ENCODE data around the gene NME5. TPM values are rescaled to one million over a fixed set of nuclear protein-coding genes. Genes with fewer than 3 reads are reported as not detected.
"Not testable (repeated sequence)": the region's sequence is repeated elsewhere in the genome, so short reads cannot be mapped to it uniquely, and the experiment has no call there.

Gene NME5
- total RNA-seq, 2 experiments from 2014 or later: not detected

DNA sequence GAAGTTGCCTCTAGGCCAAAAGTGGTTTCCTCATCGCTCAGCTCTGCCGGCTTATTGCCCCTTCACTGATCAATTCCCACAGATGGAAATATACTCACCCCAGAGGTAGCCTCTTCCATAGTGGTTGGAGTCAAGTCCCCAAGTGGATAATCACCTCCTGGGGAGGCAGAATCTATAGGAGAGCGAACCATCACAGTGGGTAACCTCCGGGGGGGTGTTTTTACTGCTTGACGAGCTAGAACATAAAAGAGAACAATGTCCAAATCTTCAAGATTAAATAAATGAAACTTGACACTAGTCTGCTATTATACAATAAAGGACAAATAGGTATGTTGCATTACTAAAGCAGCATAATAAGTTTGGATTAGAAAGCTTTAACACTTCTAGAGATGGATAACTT lies 29.9 kb upstream of the NME5 start:
- CTCF ChIA-PET: no interaction called here
- no peak for DNase-seq
- H3K4me3 Mint-ChIP-seq: no peak overlapping the region
- no peaks in the 10 kb centered on the region for H3K27me3 Mint-ChIP-seq
- no peak overlapping the region for H3K27ac Mint-ChIP-seq
- POLR2A ChIA-PET: no interaction called here
- H3K9me3 Mint-ChIP-seq: no peaks in the 10 kb centered on the region
- peaks cover 82% of the 10 kb centered on the region for H3K36me3 Mint-ChIP-seq
- intact Hi-C loops (cut with micrococcal nuclease): no loop called here
- H3K4me1 Mint-ChIP-seq (ENCODE audit: low read depth): no peaks in the 10 kb centered on the region

DNA sequence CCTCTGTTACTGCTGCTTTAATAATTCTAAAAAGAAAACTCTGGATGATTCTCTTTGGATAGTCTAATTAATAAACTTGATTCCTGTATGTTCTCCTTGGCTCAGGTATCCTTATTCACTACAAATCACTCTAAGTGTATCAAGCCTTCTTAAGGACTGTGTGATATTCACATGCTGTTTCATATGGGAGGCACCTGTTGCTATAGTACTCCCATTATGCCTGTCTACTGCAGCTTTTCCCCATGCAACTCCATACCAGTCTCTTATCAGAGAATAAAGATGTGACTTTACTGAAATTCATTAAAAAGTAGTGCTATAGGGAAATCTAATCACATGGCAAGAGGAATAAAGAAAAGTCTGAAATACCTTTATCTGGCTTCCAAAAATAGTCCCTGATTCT lies 24.5 kb upstream of the NME5 start:
- POLR2A ChIA-PET: no interaction called here
- peaks cover 84% of the 10 kb centered on the region for H3K36me3 Mint-ChIP-seq
- CTCF ChIA-PET: no interaction called here

DNA sequence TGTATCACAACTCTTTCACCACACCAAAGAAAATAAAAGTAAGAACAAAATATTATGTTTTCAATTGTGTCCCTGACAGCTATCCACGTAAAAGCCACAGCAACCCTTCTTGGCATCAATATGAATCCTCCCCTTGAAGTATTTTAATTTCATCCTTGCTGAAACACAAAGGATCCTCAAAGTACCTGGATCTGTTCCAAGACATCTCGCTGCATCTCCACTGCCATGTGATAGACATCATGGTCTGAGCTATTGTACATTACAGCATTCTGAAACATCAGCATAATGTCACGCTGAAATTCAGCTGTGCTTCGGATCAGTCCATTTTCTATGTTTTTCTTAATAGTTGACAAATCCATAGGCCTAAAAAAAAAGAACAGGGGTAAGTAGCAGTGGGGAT lies 21.5 kb upstream of the NME5 start:
- Mint-ChIP-seq H3K36me3 (peaks cover 74% of the 10 kb centered on the region), H3K4me3 (no peak overlapping the region), H3K4me1 (ENCODE audit: low read depth) (no peaks in the 10 kb centered on the region), H3K27ac (no peak overlapping the region), H3K27me3 (no peaks in the 10 kb centered on the region), H3K9me3 (no peaks in the 10 kb centered on the region)
- no peak for DNase-seq
- POLR2A ChIA-PET: no interaction called here
- CTCF ChIA-PET: interaction anchor here (0.6 kb wide), 1 partner anchor 27 kb away, joined by 3 read pairs; no protein-coding TSS in a partner anchor
- intact Hi-C loops (cut with micrococcal nuclease): no loop called here

More for the DNA sequence above, 24.5 kb upstream of the NME5 start:
- no peak for DNase-seq
- no peaks in the 10 kb centered on the region for H3K27me3 Mint-ChIP-seq
- H3K4me3 Mint-ChIP-seq: no peak overlapping the region
- H3K9me3 Mint-ChIP-seq: no peaks in the 10 kb centered on the region
- no peak overlapping the region for H3K27ac Mint-ChIP-seq
- intact Hi-C loops (cut with micrococcal nuclease): no loop called here
- H3K4me1 Mint-ChIP-seq (ENCODE audit: low read depth): no peaks in the 10 kb centered on the region

DNA sequence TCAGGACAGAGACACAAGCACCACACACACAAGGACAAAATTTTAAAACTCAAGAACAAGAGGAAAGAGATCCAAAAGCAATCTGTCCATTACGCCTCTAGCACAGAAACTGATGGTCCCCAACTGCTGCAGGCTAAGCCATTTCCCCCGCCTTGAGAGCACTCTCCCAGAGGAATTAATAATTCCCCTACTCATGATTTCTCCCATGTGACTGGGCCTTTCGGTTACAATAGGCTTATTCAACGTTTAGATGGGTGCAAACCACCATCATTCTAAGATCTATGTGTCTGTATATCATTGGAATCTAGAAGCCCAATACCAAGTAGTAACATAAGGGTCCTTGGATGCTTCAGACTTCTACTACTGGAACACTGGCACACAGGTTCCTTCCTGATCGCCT lies 20.4 kb upstream of the NME5 start:
- no peak overlapping the region for H3K27ac Mint-ChIP-seq
- intact Hi-C loops (cut with micrococcal nuclease): no loop called here
- no peaks in the 10 kb centered on the region for H3K9me3 Mint-ChIP-seq
- no peaks in the 10 kb centered on the region for H3K27me3 Mint-ChIP-seq
- peaks cover 65% of the 10 kb centered on the region for H3K36me3 Mint-ChIP-seq
- H3K4me1 Mint-ChIP-seq (ENCODE audit: low read depth): no peaks in the 10 kb centered on the region
- no peak overlapping the region for H3K4me3 Mint-ChIP-seq
- DNase-seq: no peak
- ChIA-PET CTCF (no interaction called here), POLR2A (no interaction called here)

DNA sequence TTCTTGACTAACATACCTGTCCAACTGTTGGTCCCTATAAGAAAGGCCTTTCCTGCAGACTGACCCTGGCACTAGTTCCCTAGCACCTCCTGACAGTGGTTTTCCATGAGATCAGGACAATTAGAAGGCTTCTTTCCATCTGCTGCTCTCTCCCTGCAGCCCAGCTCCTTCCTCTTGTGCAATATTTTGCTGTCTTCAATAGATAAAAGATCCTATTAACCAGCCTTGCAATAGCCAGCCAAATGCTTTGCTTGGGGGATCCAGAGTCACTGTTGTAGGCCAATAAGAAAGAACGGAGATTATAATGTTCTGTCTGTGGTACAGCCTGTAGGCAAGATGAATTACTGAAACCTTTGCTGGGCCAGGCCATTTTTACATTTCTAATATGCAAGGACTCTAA lies 18.4 kb upstream of the NME5 start:
- ChIA-PET POLR2A (no interaction called here), CTCF (no interaction called here)
- Mint-ChIP-seq H3K36me3 (peaks cover 46% of the 10 kb centered on the region), H3K4me1 (ENCODE audit: low read depth) (no peaks in the 10 kb centered on the region), H3K27me3 (no peaks in the 10 kb centered on the region), H3K9me3 (no peaks in the 10 kb centered on the region), H3K27ac (no peak overlapping the region), H3K4me3 (no peak overlapping the region)
- intact Hi-C loops (cut with micrococcal nuclease): no loop called here
- no peak for DNase-seq

DNA sequence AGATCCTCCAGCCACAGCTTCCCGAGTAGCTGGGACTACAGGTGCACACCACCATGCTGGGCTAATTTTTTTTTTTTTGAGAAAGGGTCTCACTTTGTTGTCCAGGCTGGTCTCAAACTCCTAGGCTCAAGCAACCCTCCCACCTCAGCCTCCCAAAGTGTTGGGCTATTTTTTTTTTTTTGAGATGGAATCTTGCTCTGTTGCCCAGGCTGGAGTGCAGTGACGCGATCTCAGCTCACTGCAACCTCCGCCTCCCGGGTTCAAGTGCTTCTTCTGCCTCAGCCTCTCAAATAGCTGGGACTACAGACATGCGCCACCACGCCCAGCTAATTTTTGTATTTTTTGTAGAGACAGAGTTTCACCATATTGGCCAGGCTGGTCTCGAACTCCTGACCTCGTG lies 16.7 kb upstream of the NME5 start:
- H3K36me3 Mint-ChIP-seq: peaks cover 38% of the 10 kb centered on the region
- H3K4me3 Mint-ChIP-seq; intact Hi-C loops (cut with micrococcal nuclease); H3K27me3 Mint-ChIP-seq; H3K9me3 Mint-ChIP-seq; H3K27ac Mint-ChIP-seq; H3K4me1 Mint-ChIP-seq (ENCODE audit: low read depth); DNase-seq: not testable (repeated sequence)
- ChIA-PET CTCF (interaction anchor here (0.7 kb wide), 1 partner anchor 59 kb away, joined by 5 read pairs; no protein-coding TSS in a partner anchor), POLR2A (interaction anchor here (0.6 kb wide), 1 partner anchor 1441 kb away, joined by 3 read pairs; no protein-coding TSS in a partner anchor)

DNA sequence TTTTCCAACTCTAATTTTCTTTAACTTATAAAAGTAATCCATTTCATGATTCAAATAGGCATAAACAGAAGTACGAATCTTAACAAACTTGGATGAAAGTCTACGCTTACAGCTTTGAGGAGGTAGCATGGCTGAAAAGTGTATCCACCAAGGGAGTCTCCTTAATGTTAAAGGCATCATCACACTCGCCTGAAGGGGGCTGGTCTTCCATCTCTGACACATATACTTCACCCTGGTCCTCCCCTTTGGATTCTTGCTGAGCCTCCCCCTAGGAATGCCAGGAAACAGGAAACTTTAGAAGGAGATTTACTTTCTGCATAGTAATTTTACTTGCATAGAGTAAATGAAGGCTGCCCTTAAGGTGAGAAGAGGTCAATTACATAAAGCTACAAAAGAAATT lies 10.3 kb upstream of the NME5 start:
- Mint-ChIP-seq H3K9me3 (no peaks in the 10 kb centered on the region), H3K27me3 (no peaks in the 10 kb centered on the region), H3K4me3 (no peak overlapping the region), H3K4me1 (ENCODE audit: low read depth) (no peaks in the 10 kb centered on the region), H3K27ac (no peak overlapping the region), H3K36me3 (no peaks in the 10 kb centered on the region)
- ChIA-PET CTCF (interaction anchor here (0.9 to 2.0 kb wide), 3 partner anchors 16 to 114 kb away, joined by 3 to 7 read pairs (median 6); no protein-coding TSS in a partner anchor), POLR2A (no interaction called here)
- intact Hi-C loops (cut with micrococcal nuclease): no loop called here
- no peak for DNase-seq

DNA sequence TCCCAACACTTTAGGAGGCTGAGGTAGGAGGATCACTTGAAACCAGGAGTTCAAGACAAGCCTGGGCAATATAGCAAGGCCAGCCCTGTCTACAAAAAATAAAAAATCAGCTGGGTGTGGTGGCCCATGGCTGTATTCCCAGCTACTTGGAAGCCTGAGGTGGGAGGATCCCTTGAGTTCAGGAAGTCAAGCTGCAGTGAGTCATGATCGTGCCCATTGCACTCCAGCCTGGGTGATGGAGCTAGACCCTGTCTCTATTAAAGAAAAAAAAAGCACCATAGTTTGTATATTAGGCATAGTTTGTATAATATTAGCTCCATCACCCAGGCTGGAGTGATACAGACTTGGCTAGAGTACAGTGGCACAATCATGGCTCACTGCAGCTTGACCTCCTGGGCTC lies 9.6 kb upstream of the NME5 start:
- DNase-seq: no peak
- Mint-ChIP-seq H3K9me3 (no peaks in the 10 kb centered on the region), H3K36me3 (no peaks in the 10 kb centered on the region), H3K27me3 (no peaks in the 10 kb centered on the region), H3K27ac (no peak overlapping the region), H3K4me1 (ENCODE audit: low read depth) (no peaks in the 10 kb centered on the region), H3K4me3 (no peak overlapping the region)
- intact Hi-C loops (cut with micrococcal nuclease): no loop called here
- ChIA-PET CTCF (interaction anchor here (0.9 to 1.6 kb wide), 2 partner anchors 72 to 113 kb away, joined by 3 to 7 read pairs; no protein-coding TSS in a partner anchor), POLR2A (no interaction called here)

DNA sequence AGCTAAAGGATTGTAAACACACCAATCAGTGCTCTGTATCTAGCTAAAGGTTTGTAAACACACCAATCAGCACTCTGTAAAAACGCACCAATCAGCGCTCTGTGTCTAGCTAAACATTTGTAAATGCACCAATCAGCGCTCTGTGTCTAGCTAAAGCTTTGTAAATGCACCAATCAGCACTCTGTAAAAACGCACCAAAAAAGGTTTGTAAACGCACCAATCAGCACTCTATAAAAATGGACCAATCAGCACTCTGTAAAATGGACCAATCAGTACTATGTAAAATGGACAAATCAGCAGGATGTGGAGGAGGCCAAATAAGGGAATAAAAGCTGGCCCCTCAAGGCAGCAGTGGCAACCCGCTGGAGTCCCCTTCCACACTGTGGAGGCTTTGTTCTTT lies 4.3 kb upstream of the NME5 start:
- H3K36me3 Mint-ChIP-seq; H3K4me1 Mint-ChIP-seq (ENCODE audit: low read depth); H3K27me3 Mint-ChIP-seq; H3K9me3 Mint-ChIP-seq; DNase-seq; POLR2A ChIA-PET; H3K4me3 Mint-ChIP-seq; H3K27ac Mint-ChIP-seq; intact Hi-C loops (cut with micrococcal nuclease): not testable (repeated sequence)
- CTCF ChIA-PET: interaction anchor here (0.9 to 1.0 kb wide), 2 partner anchors 66 to 365 kb away, joined by 3 read pairs; no protein-coding TSS in a partner anchor

DNA sequence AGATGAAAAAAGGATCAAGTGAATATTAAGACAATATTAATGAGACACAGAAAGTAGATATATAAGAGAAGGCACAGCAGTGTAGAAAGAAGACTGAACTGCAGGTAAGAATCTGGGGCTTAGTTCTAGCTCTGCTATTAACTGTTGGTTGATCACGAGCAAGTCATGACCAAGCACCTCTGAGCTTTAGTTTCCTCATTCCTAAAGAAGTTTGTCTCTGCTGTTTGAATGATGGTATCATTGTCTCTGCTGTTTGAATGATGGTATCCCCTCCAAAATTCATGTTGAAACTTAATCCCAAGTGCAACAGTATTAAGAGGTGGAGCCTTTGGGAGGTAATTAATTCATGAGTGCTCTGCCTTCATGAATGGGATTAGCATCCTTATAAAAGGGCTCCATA lies 2.5 kb upstream of the NME5 start:
- POLR2A ChIA-PET: no interaction called here
- CTCF ChIA-PET: no interaction called here
- Mint-ChIP-seq H3K36me3 (no peaks in the 10 kb centered on the region), H3K4me3 (no peak overlapping the region), H3K4me1 (ENCODE audit: low read depth) (no peaks in the 10 kb centered on the region), H3K27me3 (peaks cover 2% of the 10 kb centered on the region), H3K9me3 (no peaks in the 10 kb centered on the region), H3K27ac (no peak overlapping the region)
- DNase-seq: no peak
- intact Hi-C loops (cut with micrococcal nuclease): no loop called here

DNA sequence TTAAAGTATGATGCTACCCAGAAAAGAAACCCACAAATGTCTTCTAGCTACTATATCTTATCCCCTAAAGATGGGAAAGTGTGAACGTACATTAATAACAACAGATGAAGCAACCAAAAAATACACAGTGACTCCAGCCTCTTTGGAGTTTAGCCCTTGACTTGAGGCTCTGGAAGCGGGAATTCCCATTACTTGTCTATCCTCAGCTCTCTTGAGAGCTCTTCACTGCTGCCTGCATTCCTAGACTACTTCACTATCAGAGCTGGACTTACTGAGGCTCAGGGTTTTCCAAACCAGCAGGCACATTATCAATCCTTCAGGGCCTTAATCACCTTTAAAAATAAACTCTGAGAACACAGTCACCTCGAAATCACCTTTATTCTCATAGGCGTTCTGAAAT lies 1.0 kb upstream of the NME5 start:
- Mint-ChIP-seq H3K4me1 (ENCODE audit: low read depth) (no peaks in the 10 kb centered on the region), H3K36me3 (no peaks in the 10 kb centered on the region), H3K9me3 (no peaks in the 10 kb centered on the region), H3K27ac (no peak overlapping the region), H3K4me3 (no peak overlapping the region), H3K27me3 (peaks cover 7% of the 10 kb centered on the region)
- ChIA-PET CTCF (interaction anchor here (1.1 to 1.7 kb wide), 2 partner anchors 63 to 362 kb away, joined by 6 to 11 read pairs; no protein-coding TSS in a partner anchor), POLR2A (no interaction called here)
- intact Hi-C loops (cut with micrococcal nuclease): no loop called here
- DNase-seq: no peak

DNA sequence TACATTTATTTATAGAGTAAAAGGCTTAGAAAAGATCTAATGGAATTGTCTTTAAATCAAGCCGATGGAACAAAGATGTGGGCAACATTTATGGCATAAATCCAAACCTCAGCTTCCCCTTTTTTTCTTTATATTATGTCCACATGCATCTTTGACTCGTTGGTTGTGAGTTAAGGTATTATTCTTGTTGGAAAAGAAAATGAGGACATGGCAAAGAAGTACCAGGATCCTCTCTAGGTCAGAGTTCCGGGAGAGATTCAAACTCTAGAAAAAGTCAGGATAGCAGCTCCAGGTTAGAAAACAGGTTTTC lies 508 bp upstream of the NME5 start:
- intact Hi-C loops (cut with micrococcal nuclease): loop anchor here (10.0 kb wide), 1 partner anchor 385 kb away; the partner anchor contains the start of gene HNRNPA0
- POLR2A ChIA-PET: no interaction called here
- no peak overlapping the region for H3K4me3 Mint-ChIP-seq

DNA sequence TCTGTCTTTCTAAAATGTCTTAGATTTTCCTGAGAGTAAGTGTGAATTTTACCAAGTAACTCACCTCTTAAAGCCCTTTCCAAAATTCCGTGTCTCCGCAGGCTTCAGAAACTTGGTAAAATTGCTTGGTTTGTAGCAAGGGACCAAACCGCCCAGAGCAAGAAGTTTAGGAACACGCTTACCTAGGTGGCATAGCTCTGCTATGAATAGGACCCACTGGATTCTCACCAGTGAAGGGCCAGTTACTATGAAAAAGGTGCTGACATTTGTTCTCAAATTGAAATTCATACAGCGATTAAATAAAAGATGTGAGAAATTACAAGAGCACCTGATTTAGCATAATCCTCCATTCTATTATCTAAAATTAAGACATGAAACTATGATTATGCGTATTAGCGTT lies 6.7 kb downstream of the NME5 start:
- H3K4me3 Mint-ChIP-seq: no peak overlapping the region
- H3K4me1 Mint-ChIP-seq (ENCODE audit: low read depth): peaks cover 2% of the 10 kb centered on the region
- intact Hi-C loops (cut with micrococcal nuclease): loop anchor here (2.0 to 10.0 kb wide), 4 partner anchors 64 to 505 kb away; partner anchors contain the start of gene HNRNPA0
- H3K9me3 Mint-ChIP-seq: no peaks in the 10 kb centered on the region
- POLR2A ChIA-PET: no interaction called here
- peaks cover 9% of the 10 kb centered on the region for H3K27me3 Mint-ChIP-seq
- DNase-seq: no peak
- H3K27ac Mint-ChIP-seq: no peak overlapping the region
- CTCF ChIA-PET: interaction anchor here (0.7 to 3.5 kb wide), 12 partner anchors 44 to 1131 kb away, joined by 3 to 90 read pairs (median 6); partner anchors contain the start of gene WNT8A
- H3K36me3 Mint-ChIP-seq: no peaks in the 10 kb centered on the region

More for the DNA sequence above, 508 bp upstream of the NME5 start:
- no peaks in the 10 kb centered on the region for H3K4me1 Mint-ChIP-seq (ENCODE audit: low read depth)
- no peak for DNase-seq
- CTCF ChIA-PET: interaction anchor here (1.1 to 1.7 kb wide), 2 partner anchors 62 to 361 kb away, joined by 6 to 11 read pairs; no protein-coding TSS in a partner anchor
- H3K27me3 Mint-ChIP-seq: peaks cover 7% of the 10 kb centered on the region
- no peaks in the 10 kb centered on the region for H3K36me3 Mint-ChIP-seq
- H3K9me3 Mint-ChIP-seq: no peaks in the 10 kb centered on the region
- no peak overlapping the region for H3K27ac Mint-ChIP-seq
